ENCODE data around the gene SAFB2.

GRCh38 chr19:5664515-5664914 is 41.9 kb upstream of the SAFB2 start:
- TF ChIP-seq, protein P1, sequence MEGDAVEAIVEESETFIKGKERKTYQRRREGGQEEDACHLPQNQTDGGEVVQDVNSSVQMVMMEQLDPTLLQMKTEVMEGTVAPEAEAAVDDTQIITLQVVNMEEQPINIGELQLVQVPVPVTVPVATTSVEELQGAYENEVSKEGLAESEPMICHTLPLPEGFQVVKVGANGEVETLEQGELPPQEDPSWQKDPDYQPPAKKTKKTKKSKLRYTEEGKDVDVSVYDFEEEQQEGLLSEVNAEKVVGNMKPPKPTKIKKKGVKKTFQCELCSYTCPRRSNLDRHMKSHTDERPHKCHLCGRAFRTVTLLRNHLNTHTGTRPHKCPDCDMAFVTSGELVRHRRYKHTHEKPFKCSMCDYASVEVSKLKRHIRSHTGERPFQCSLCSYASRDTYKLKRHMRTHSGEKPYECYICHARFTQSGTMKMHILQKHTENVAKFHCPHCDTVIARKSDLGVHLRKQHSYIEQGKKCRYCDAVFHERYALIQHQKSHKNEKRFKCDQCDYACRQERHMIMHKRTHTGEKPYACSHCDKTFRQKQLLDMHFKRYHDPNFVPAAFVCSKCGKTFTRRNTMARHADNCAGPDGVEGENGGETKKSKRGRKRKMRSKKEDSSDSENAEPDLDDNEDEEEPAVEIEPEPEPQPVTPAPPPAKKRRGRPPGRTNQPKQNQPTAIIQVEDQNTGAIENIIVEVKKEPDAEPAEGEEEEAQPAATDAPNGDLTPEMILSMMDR (IDR thresholded peaks at IDR 0.05), result no peak
- no peak for TF ChIP-seq POLR2A (IDR thresholded peaks at IDR 0.05)

Data from tibial nerve (tissue), 3 donors.